Spleen (tissue), 7 donors: ENCODE measurements around the gene RABGEF1.
"Not testable (repeated sequence)": the region's sequence is repeated elsewhere in the genome, so short reads cannot be mapped to it uniquely, and the experiment has no call there.

Experiments
- POLR2A ChIP-seq, 3 donors: fragments of 450-650 bp; IDR thresholded peaks; one replicate each; pipeline ENCODE4 v1.5.1; 2017; ENCODE audit warnings: antibody characterized with exemption in 3 of 3, mild to moderate bottlenecking in 1 of 3
- POLR2AphosphoS5 ChIP-seq, 3 donors: sonication (generic); formaldehyde crosslinking; IDR thresholded peaks; one replicate each; pipeline ENCODE4 v1.5.1; 2017; ENCODE audit warnings: antibody characterized with exemption in 3 of 3
- TF ChIP-seq, protein P1 (sequence below), 11 experiments: fragments of 200-600 bp in 7 of 11; fragments of 450-650 bp in 4 of 11; sonication (generic) in 4 of 11; IDR thresholded peaks in 8 of 11; conservative IDR thresholded peaks in 3 of 11; 1 replicate in 7 of 11; 2 replicates in 4 of 11; pipeline versions ENCODE4 v1.4.0 to v1.8.0; 2016 to 2021; ENCODE audit warnings: antibody characterized with exemption in 11 of 11, inconsistent platforms in 4 of 11, mild to moderate bottlenecking in 1 of 11
- donor health status: DM: no; HTN: no; CAD: no; lungs with moderate emphysema.
- donor health status: DM: no; HTN: no; CAD: no.
- donor health status: DM: no; HTN: no; CAD: no.

DNA sequence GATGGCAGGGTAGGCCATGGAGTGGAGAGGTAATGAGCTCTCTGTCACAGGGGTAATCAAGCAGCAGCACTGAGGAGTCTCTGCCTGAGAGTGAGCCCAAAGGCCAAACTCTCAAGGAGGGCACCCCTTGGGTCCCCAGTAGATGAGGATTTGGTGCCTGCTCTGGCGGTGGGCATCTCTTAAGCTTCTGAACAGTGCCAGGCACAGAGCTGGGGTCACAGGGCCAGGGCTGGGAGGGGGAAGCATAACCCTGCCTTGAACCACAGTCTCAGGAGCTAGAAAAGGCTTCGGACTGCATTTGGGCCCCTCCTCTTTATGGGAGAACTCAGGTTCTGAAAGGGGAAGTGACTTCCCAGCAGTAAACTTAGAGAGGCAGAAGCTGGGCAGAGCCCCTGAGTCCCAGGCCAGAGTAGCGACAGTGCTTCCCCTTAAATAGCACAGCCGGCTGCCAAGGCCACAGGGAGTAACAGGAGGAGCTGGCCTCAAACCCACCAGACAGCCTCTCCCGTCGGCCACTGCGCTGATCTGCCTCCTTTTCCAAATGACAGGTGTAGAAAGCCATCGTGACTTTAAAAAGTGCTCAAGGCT lies 76.8 kb downstream of the RABGEF1 start:
- TF ChIP-seq, protein P1, sequence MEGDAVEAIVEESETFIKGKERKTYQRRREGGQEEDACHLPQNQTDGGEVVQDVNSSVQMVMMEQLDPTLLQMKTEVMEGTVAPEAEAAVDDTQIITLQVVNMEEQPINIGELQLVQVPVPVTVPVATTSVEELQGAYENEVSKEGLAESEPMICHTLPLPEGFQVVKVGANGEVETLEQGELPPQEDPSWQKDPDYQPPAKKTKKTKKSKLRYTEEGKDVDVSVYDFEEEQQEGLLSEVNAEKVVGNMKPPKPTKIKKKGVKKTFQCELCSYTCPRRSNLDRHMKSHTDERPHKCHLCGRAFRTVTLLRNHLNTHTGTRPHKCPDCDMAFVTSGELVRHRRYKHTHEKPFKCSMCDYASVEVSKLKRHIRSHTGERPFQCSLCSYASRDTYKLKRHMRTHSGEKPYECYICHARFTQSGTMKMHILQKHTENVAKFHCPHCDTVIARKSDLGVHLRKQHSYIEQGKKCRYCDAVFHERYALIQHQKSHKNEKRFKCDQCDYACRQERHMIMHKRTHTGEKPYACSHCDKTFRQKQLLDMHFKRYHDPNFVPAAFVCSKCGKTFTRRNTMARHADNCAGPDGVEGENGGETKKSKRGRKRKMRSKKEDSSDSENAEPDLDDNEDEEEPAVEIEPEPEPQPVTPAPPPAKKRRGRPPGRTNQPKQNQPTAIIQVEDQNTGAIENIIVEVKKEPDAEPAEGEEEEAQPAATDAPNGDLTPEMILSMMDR (IDR thresholded peaks at IDR 0.05 in 8 of 11, conservative IDR thresholded peaks at IDR 0.05 in 3 of 11): not testable (repeated sequence)
- TF ChIP-seq POLR2AphosphoS5, POLR2A (IDR thresholded peaks at IDR 0.05): not testable (repeated sequence)
